Subcutaneous adipose tissue (tissue), 4 donors: ENCODE data around the gene BRSK2. TPM values are rescaled to one million over a fixed set of nuclear protein-coding genes. Genes with fewer than 3 reads are reported as not detected.

Experiments used
- CTCF ChIP-seq: fragments of 450-650 bp; IDR thresholded peaks from one replicate; pipeline ENCODE4 v1.5.1; 2016; ENCODE audit warnings: low read depth, mild to moderate bottlenecking, control low read depth, antibody characterized with exemption, moderate library complexity
- total RNA-seq, 4 donors: library from RNA; depleted of rRNA; stranded (reverse); fragments of >200 nt; gene quantifications; one replicate each; pipeline ENCODE4 v1.1.0, GENCODE V29; 2016

Gene BRSK2
- total RNA-seq, 4 donors from 2014 or later: 0.22 to 0.49 TPM; not detected in 2

- TF ChIP-seq CTCF: no peak
Measured at GRCh38 chr11:1460986-1461825, 71.5 kb downstream of the BRSK2 start.

- TF ChIP-seq CTCF: no peak
Measured at GRCh38 chr11:1461826-1462697, 72.3 kb downstream of the BRSK2 start.

DNA sequence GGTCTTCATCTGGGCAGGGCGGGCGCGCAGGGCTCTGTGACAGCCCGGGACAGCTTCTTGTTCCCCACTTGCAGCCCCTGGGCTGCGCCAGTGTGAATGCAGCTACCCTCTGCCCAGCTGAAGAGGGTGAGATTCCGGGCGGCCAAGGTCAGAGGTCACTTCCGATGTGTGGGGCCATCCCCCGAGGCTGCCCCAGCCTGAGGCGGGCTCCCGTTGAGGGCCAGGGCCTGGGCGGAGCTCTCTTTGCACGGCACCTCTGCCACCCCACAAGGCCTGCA is 72.9 kb downstream of the BRSK2 start:
- TF ChIP-seq CTCF: no peak

- TF ChIP-seq CTCF: no peak
Measured at GRCh38 chr11:1463056-1463455, 73.3 kb downstream of the BRSK2 start.

DNA sequence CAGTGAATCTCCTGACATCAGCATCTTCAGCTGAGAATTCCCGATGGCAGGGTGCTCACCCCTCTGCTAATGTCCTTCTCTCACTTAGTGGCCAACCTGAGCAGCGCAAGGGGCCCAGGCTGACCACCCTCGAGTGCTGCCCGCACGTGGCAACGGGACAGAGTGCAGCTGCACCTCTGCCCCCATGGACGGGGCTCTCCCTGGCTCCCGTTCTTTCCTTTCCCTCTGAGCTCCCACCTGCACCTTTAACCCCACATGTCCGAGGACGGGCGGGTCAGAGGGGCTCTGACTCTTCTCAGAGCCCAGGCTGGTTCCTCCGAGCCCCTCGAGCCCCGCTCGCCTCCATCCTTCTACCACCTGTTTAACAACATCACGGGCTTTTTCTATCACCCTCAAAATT is 77.0 kb downstream of the BRSK2 start:
- no peak for TF ChIP-seq CTCF

- TF ChIP-seq CTCF: no peak
Measured at GRCh38 chr11:1467270-1467669, 77.5 kb downstream of the BRSK2 start.

GRCh38 chr11:1468002-1468401 is 78.3 kb downstream of the BRSK2 start:
- no peak for TF ChIP-seq CTCF
